ENCODE measurements around the gene NECAP2. TPM values are rescaled to one million over a fixed set of nuclear protein-coding genes. Genes with fewer than 3 reads are reported as not detected.
"Not testable (repeated sequence)": the region's sequence is repeated elsewhere in the genome, so short reads cannot be mapped to it uniquely, and the experiment has no call there.

The NECAP2 gene
- polyA plus RNA-seq, 4 donors, result 36.0 to 43.7 (median 41.4) TPM

- peaks cover 23 to 83% (median 27%) of the 10 kb centered on the region in 3 donors for H3K36me3 ChIP-seq (ENCODE audit: control insufficient read depth in 3 of 3, insufficient read depth in 2 of 3, low read depth in 1 of 3, low read length in 3 of 3)
- not testable (repeated sequence) for H3K27ac ChIP-seq (ENCODE audit: low read depth in 1 of 3, low read length in 2 of 3); H3K4me1 ChIP-seq (ENCODE audit: control insufficient read depth in 3 of 3, insufficient read depth in 2 of 3, low read depth in 1 of 3, low read length in 2 of 3); DNase-seq; H3K4me3 ChIP-seq (ENCODE audit: low read depth in 1 of 3, low read length in 3 of 3); FAIRE-seq; H3K9me3 ChIP-seq (ENCODE audit: control insufficient read depth in 2 of 2, insufficient read depth in 1 of 2, low read depth in 1 of 2, low read length in 1 of 2); H3K27me3 ChIP-seq (ENCODE audit: control insufficient read depth in 3 of 3, insufficient read depth in 3 of 3, low read length in 3 of 3)
- WGBS, 3 donors, result 81 to 92% (median 90%) methylated on average over 3 of the region's 3 CpGs
Measured at GRCh38 chr1:16454909-16455308, 14.4 kb downstream of the NECAP2 start.

GRCh38 chr1:16456151-16456550 lies 15.6 kb downstream of the NECAP2 start:
- 91 to 95% (median 94%) methylated on average over 10 of the region's 10 CpGs for WGBS, 3 donors
- not testable (repeated sequence) for H3K9me3 ChIP-seq (ENCODE audit: control insufficient read depth in 2 of 2, insufficient read depth in 1 of 2, low read depth in 1 of 2, low read length in 1 of 2); FAIRE-seq; H3K4me3 ChIP-seq (ENCODE audit: low read depth in 1 of 3, low read length in 3 of 3); H3K27me3 ChIP-seq (ENCODE audit: control insufficient read depth in 3 of 3, insufficient read depth in 3 of 3, low read length in 3 of 3); H3K27ac ChIP-seq (ENCODE audit: low read depth in 1 of 3, low read length in 2 of 3); H3K4me1 ChIP-seq (ENCODE audit: control insufficient read depth in 3 of 3, insufficient read depth in 2 of 3, low read depth in 1 of 3, low read length in 2 of 3); DNase-seq
- H3K36me3 ChIP-seq (ENCODE audit: control insufficient read depth in 3 of 3, insufficient read depth in 2 of 3, low read depth in 1 of 3, low read length in 3 of 3), result peaks cover 24 to 82% (median 27%) of the 10 kb centered on the region in 3 donors

GRCh38 chr1:16458831-16459230 lies 18.3 kb downstream of the NECAP2 start:
- no peak overlapping the region for H3K27ac ChIP-seq (ENCODE audit: low read depth in 1 of 3, low read length in 2 of 3)
- DNase-seq, result no peak
- no peak overlapping the region for H3K4me3 ChIP-seq (ENCODE audit: low read depth in 1 of 3, low read length in 3 of 3)
- no peaks in the 10 kb centered on the region for H3K4me1 ChIP-seq (ENCODE audit: control insufficient read depth in 3 of 3, insufficient read depth in 2 of 3, low read depth in 1 of 3, low read length in 2 of 3)
- no peaks in the 10 kb centered on the region for H3K27me3 ChIP-seq (ENCODE audit: control insufficient read depth in 3 of 3, insufficient read depth in 3 of 3, low read length in 3 of 3)
- peaks cover 13 to 84% (median 19%) of the 10 kb centered on the region in 3 donors for H3K36me3 ChIP-seq (ENCODE audit: control insufficient read depth in 3 of 3, insufficient read depth in 2 of 3, low read depth in 1 of 3, low read length in 3 of 3)
- H3K9me3 ChIP-seq (ENCODE audit: control insufficient read depth in 2 of 2, insufficient read depth in 1 of 2, low read depth in 1 of 2, low read length in 1 of 2), result no peaks in the 10 kb centered on the region
- no peak for FAIRE-seq
- WGBS, 3 donors, result 86 to 89% (median 88%) methylated on average over 6 of the region's 6 CpGs

- Histone ChIP-seq H3K4me3 (ENCODE audit: low read depth in 1 of 3, low read length in 3 of 3) (no peak overlapping the region), H3K27ac (ENCODE audit: low read depth in 1 of 3, low read length in 2 of 3) (no peak overlapping the region), H3K9me3 (ENCODE audit: control insufficient read depth in 2 of 2, insufficient read depth in 1 of 2, low read depth in 1 of 2, low read length in 1 of 2) (no peaks in the 10 kb centered on the region), H3K27me3 (ENCODE audit: control insufficient read depth in 3 of 3, insufficient read depth in 3 of 3, low read length in 3 of 3) (no peaks in the 10 kb centered on the region), H3K4me1 (ENCODE audit: control insufficient read depth in 3 of 3, insufficient read depth in 2 of 3, low read depth in 1 of 3, low read length in 2 of 3) (no peaks in the 10 kb centered on the region), H3K36me3 (ENCODE audit: control insufficient read depth in 3 of 3, insufficient read depth in 2 of 3, low read depth in 1 of 3, low read length in 3 of 3) (peaks cover 13 to 81% (median 19%) of the 10 kb centered on the region in 3 donors)
- FAIRE-seq (no peak), DNase-seq (no peak)
- WGBS, 3 donors, result 78 to 89% (median 88%) methylated on average over 6 of the region's 6 CpGs
Measured at GRCh38 chr1:16459352-16459925, 18.9 kb downstream of the NECAP2 start.

GRCh38 chr1:16461681-16462080 lies 21.2 kb downstream of the NECAP2 start:
- H3K4me3 ChIP-seq (ENCODE audit: low read depth in 1 of 3, low read length in 3 of 3), result no peak overlapping the region
- no peaks in the 10 kb centered on the region for H3K27me3 ChIP-seq (ENCODE audit: control insufficient read depth in 3 of 3, insufficient read depth in 3 of 3, low read length in 3 of 3)
- no peak for DNase-seq
- H3K36me3 ChIP-seq (ENCODE audit: control insufficient read depth in 3 of 3, insufficient read depth in 2 of 3, low read depth in 1 of 3, low read length in 3 of 3), result peaks cover 8 to 68% (median 13%) of the 10 kb centered on the region in 3 donors
- no peak overlapping the region for H3K27ac ChIP-seq (ENCODE audit: low read depth in 1 of 3, low read length in 2 of 3)
- WGBS, 3 donors, result 95 to 99% (median 98%) methylated on average over 3 of the region's 3 CpGs
- H3K4me1 ChIP-seq (ENCODE audit: control insufficient read depth in 3 of 3, insufficient read depth in 2 of 3, low read depth in 1 of 3, low read length in 2 of 3), result no peaks in the 10 kb centered on the region
- FAIRE-seq, result no peak
- no peaks in the 10 kb centered on the region for H3K9me3 ChIP-seq (ENCODE audit: control insufficient read depth in 2 of 2, insufficient read depth in 1 of 2, low read depth in 1 of 2, low read length in 1 of 2)

- 90 to 96% (median 94%) methylated on average over 7 of the region's 7 CpGs for WGBS, 3 donors
- no peaks in the 10 kb centered on the region for H3K4me1 ChIP-seq (ENCODE audit: control insufficient read depth in 3 of 3, insufficient read depth in 2 of 3, low read depth in 1 of 3, low read length in 2 of 3)
- no peak for FAIRE-seq
Measured at GRCh38 chr1:16462773-16463330, 22.3 kb downstream of the NECAP2 start.

GRCh38 chr1:16464917-16465625 lies 24.5 kb downstream of the NECAP2 start:
- no peak overlapping the region for H3K27ac ChIP-seq (ENCODE audit: low read depth in 1 of 3, low read length in 2 of 3)
- FAIRE-seq, result no peak
- peaks cover 2 to 37% (median 4%) of the 10 kb centered on the region in 3 donors for H3K36me3 ChIP-seq (ENCODE audit: control insufficient read depth in 3 of 3, insufficient read depth in 2 of 3, low read depth in 1 of 3, low read length in 3 of 3)
- no peak for DNase-seq
- H3K9me3 ChIP-seq (ENCODE audit: control insufficient read depth in 2 of 2, insufficient read depth in 1 of 2, low read depth in 1 of 2, low read length in 1 of 2), result no peaks in the 10 kb centered on the region
- no peak overlapping the region for H3K4me3 ChIP-seq (ENCODE audit: low read depth in 1 of 3, low read length in 3 of 3)
- no peaks in the 10 kb centered on the region for H3K4me1 ChIP-seq (ENCODE audit: control insufficient read depth in 3 of 3, insufficient read depth in 2 of 3, low read depth in 1 of 3, low read length in 2 of 3)
- 92% methylated on average over 21 of the region's 21 CpGs for WGBS, 3 donors
- H3K27me3 ChIP-seq (ENCODE audit: control insufficient read depth in 3 of 3, insufficient read depth in 3 of 3, low read length in 3 of 3), result no peaks in the 10 kb centered on the region

More at GRCh38 chr1:16462773-16463330, 22.3 kb downstream of the NECAP2 start:
- Histone ChIP-seq H3K4me3 (ENCODE audit: low read depth in 1 of 3, low read length in 3 of 3) (no peak overlapping the region), H3K36me3 (ENCODE audit: control insufficient read depth in 3 of 3, insufficient read depth in 2 of 3, low read depth in 1 of 3, low read length in 3 of 3) (peaks cover 8 to 56% (median 11%) of the 10 kb centered on the region in 3 donors), H3K27me3 (ENCODE audit: control insufficient read depth in 3 of 3, insufficient read depth in 3 of 3, low read length in 3 of 3) (no peaks in the 10 kb centered on the region), H3K27ac (ENCODE audit: low read depth in 1 of 3, low read length in 2 of 3) (no peak overlapping the region), H3K9me3 (ENCODE audit: control insufficient read depth in 2 of 2, insufficient read depth in 1 of 2, low read depth in 1 of 2, low read length in 1 of 2) (no peaks in the 10 kb centered on the region)
- no peak for DNase-seq

GRCh38 chr1:16468558-16468957 lies 28.0 kb downstream of the NECAP2 start:
- 72 to 85% (median 74%) methylated on average over 3 of the region's 3 CpGs for WGBS, 3 donors

More at GRCh38 chr1:16468558-16468957, 28.0 kb downstream of the NECAP2 start:
- Histone ChIP-seq H3K9me3 (ENCODE audit: control insufficient read depth in 2 of 2, insufficient read depth in 1 of 2, low read depth in 1 of 2, low read length in 1 of 2) (no peaks in the 10 kb centered on the region), H3K27me3 (ENCODE audit: control insufficient read depth in 3 of 3, insufficient read depth in 3 of 3, low read length in 3 of 3) (no peaks in the 10 kb centered on the region), H3K36me3 (ENCODE audit: control insufficient read depth in 3 of 3, insufficient read depth in 2 of 3, low read depth in 1 of 3, low read length in 3 of 3) (peaks cover 0 to 10% (median 0%) of the 10 kb centered on the region in 3 donors), H3K27ac (ENCODE audit: low read depth in 1 of 3, low read length in 2 of 3) (no peak overlapping the region), H3K4me3 (ENCODE audit: low read depth in 1 of 3, low read length in 3 of 3) (no peak overlapping the region), H3K4me1 (ENCODE audit: control insufficient read depth in 3 of 3, insufficient read depth in 2 of 3, low read depth in 1 of 3, low read length in 2 of 3) (no peaks in the 10 kb centered on the region)
- no peak for FAIRE-seq
- no peak for DNase-seq

Data from small intestine (tissue), 7 donors.